PC-3 (cell line): ENCODE data around the gene GPR82. TPM values are rescaled to one million over a fixed set of nuclear protein-coding genes. Genes with fewer than 3 reads are reported as not detected.

Source experiments
- ATAC-seq: fragments of 200-7000 bp; cut with Tn5 transposase; 2 replicates; pipeline ENCODE4 v1.9.1; 2020; ENCODE audit warnings: mild to moderate bottlenecking, moderate library complexity
- BruUV-seq: library from RNA; stranded (reverse); fragments of 400-500 nt; replicated peaks from 2 replicates; lab custom pipeline; 2021; lab: Mats Ljungman, UMichigan
- CTCF ChIA-PET: fragments of 300-600 bp; sonication (Branson Sonifier 250); formaldehyde crosslinking; loops from one replicate; lab custom pipeline; 2022; ENCODE audit warnings: antibody characterized with exemption; lab: Charles Lee
- POLR2A ChIA-PET: fragments of 300-600 bp; sonication (Branson Sonifier 250); formaldehyde crosslinking; loops from one replicate; lab custom pipeline; 2022; ENCODE audit warnings: antibody characterized with exemption; ENCODE audit not compliant: unreplicated experiment; lab: Charles Lee
- DNase-seq: peaks from one replicate; pipeline ENCODE4 v3.0.0-alpha.2; 2015
- H2AFZ ChIP-seq: fragments of 300-600 bp; sonication (generic); 2 replicates; pipeline ENCODE4 v1.6.0; 2016; ENCODE audit warnings: antibody characterized with exemption, low read length
- H3F3A ChIP-seq: fragments of 300-600 bp; sonication (generic); one replicate; pipeline ENCODE4 v1.6.0; 2017; ENCODE audit warnings: antibody characterized with exemption, low read length, control low read depth, mild to moderate bottlenecking; ENCODE audit not compliant: unreplicated experiment
- H3K27ac ChIP-seq: fragments of 300-600 bp; sonication (generic); 2 replicates; pipeline ENCODE4 v1.5.1; 2016; ENCODE audit warnings: mild to moderate bottlenecking, low read length
- H3K27me3 ChIP-seq: fragments of 300-600 bp; sonication (generic); 2 replicates; pipeline ENCODE4 v1.6.1; 2016; ENCODE audit warnings: low read length, mixed read lengths
- H3K36me3 ChIP-seq: fragments of 300-600 bp; sonication (generic); 2 replicates; pipeline ENCODE4 v1.6.1; 2016; ENCODE audit warnings: low read depth, mixed run types, low read length, mixed read lengths
- H3K4me1 ChIP-seq: fragments of 300-600 bp; sonication (generic); 2 replicates; pipeline ENCODE4 v1.5.1; 2016; ENCODE audit warnings: low read length; ENCODE audit not compliant: insufficient read depth
- H3K4me2 ChIP-seq: fragments of 300-600 bp; sonication (generic); 2 replicates; pipeline ENCODE4 v1.6.0; 2016; ENCODE audit warnings: low read length
- H3K4me3 ChIP-seq: fragments of 300-600 bp; sonication (generic); 2 replicates; pipeline ENCODE4 v1.5.1; 2016; ENCODE audit warnings: mild to moderate bottlenecking, low read length, mixed read lengths
- H3K79me2 ChIP-seq: fragments of 300-600 bp; sonication (generic); 2 replicates; pipeline ENCODE4 v1.6.1; 2017; ENCODE audit warnings: low read length, mixed read lengths
- H3K9ac ChIP-seq: fragments of 300-600 bp; sonication (generic); 2 replicates; pipeline ENCODE4 v1.6.0; 2016; ENCODE audit warnings: mild to moderate bottlenecking, low read length
- H3K9me2 ChIP-seq: fragments of 300-600 bp; sonication (generic); replicated peaks from 2 replicates; pipeline ENCODE4 v1.6.1; 2016; ENCODE audit warnings: mixed run types, low read length, mixed read lengths
- H3K9me3 ChIP-seq: fragments of 300-600 bp; sonication (generic); 2 replicates; pipeline ENCODE4 v1.6.1; 2016; ENCODE audit warnings: low read length, mixed read lengths
- H4K20me1 ChIP-seq: fragments of 300-600 bp; sonication (generic); 2 replicates; pipeline ENCODE4 v1.6.1; 2016; ENCODE audit warnings: low read length, mixed read lengths
- CTCF ChIP-seq: fragments of 300-600 bp; sonication (generic); conservative IDR thresholded peaks from 2 replicates; pipeline ENCODE4 v1.5.1; 2017; ENCODE audit warnings: antibody characterized with exemption, low read depth, mild to moderate bottlenecking, low read length
- EZH2 ChIP-seq: fragments of 300-600 bp; sonication (generic); IDR thresholded peaks from one replicate; pipeline ENCODE4 v1.6.1; 2017; ENCODE audit warnings: antibody characterized with exemption, mild to moderate bottlenecking, low read length; ENCODE audit not compliant: unreplicated experiment
- EZH2phosphoT487 ChIP-seq: fragments of 300-600 bp; sonication (generic); IDR thresholded peaks from 2 replicates; pipeline ENCODE4 v1.6.1; 2018; ENCODE audit warnings: mild to moderate bottlenecking, antibody characterized with exemption, low read length, borderline replicate concordance
- intact Hi-C: fragments of 100-400 bp; cut with micrococcal nuclease; formaldehyde crosslinking; loops from 2 replicates; pipeline ENCODE4 v1.9.0; 2023
- total RNA-seq: library from RNA; depleted of rRNA; stranded (reverse); fragments of >200 nt; gene quantifications from 2 replicates; pipeline ENCODE4 v1.2.3, GENCODE V29; 2014

Gene GPR82
- total RNA-seq, 1 experiment from 2014 or later: not detected

DNA sequence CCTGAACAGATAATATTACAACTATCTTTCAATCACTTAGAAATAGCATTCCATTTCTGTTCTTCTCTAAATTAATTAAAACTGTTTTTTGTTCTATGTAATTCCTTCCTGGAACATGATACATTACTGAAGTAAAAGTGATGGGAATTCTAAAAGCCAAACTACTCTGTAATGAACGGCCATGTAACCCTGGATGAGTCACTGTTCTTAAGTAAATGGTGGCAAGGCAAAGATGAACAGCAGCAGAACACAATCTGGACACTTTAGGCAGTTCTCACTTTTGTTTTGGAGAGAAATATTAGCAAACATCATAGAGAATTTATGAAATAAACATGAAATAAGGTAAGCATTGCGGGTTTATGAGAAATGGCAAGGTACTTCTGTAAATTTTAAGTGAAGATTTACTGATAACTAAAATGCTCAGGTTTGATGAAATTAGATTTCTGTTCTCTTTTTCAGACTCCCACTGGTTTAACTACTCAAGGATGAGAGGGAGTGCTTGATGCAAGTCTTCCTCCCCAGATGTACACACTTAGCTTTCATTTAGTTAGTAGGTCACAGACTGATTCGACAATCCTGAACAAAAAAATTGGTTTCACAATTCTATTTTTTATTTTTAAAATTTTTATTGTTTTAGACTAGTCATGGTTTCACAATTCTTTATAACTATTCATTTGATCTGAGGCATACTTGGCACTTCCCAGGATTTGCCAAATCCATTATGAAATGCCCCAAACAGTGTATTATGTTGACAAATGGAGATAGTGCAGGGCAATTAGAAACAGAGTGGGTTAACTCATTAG lies 964 bp upstream of the GPR82 start:
- ChIA-PET POLR2A (no interaction called here), CTCF (no interaction called here)
- Histone ChIP-seq H3K79me2 (no peaks in the 10 kb centered on the region), H3K4me1 (no peaks in the 10 kb centered on the region), H3F3A (no peaks in the 10 kb centered on the region), H3K4me2 (no peak overlapping the region), H3K36me3 (no peaks in the 10 kb centered on the region; the same call in 1 of the 2 replicates), H3K9me3 (no peaks in the 10 kb centered on the region), H3K4me3 (no peak overlapping the region), H3K27ac (no peak overlapping the region), H3K9ac (no peak overlapping the region), H3K9me2 (no peaks in the 10 kb centered on the region), H2AFZ (no peak overlapping the region), H4K20me1 (no peaks in the 10 kb centered on the region), H3K27me3 (no peaks in the 10 kb centered on the region)
- ATAC-seq (no peak), DNase-seq (no peak)
- no TSS peak for BruUV-seq
- no peak for TF ChIP-seq EZH2phosphoT487
- TF ChIP-seq EZH2: no peak
- no peak for TF ChIP-seq CTCF
- intact Hi-C loops: no loop called here

- POLR2A ChIA-PET: no interaction called here
- no TSS peak for BruUV-seq
These were observed 4.1 kb downstream of the GPR82 start for GRCh38 chrX:41728125-41728524.

More at GRCh38 chrX:41728125-41728524, 4.1 kb downstream of the GPR82 start:
- H3K27me3 ChIP-seq: no peaks in the 10 kb centered on the region
- H3K4me2 ChIP-seq: no peak overlapping the region
- no peak overlapping the region for H3K9ac ChIP-seq
- no peak for ATAC-seq
- H3K9me2 ChIP-seq: no peaks in the 10 kb centered on the region
- H3F3A ChIP-seq: no peaks in the 10 kb centered on the region
- TF ChIP-seq EZH2 (no peak), EZH2phosphoT487 (no peak), CTCF (no peak)
- no peak overlapping the region for H2AFZ ChIP-seq
- DNase-seq: no peak
- intact Hi-C loops: no loop called here
- H3K9me3 ChIP-seq: no peaks in the 10 kb centered on the region
- H4K20me1 ChIP-seq: no peaks in the 10 kb centered on the region
- no peaks in the 10 kb centered on the region for H3K79me2 ChIP-seq
- CTCF ChIA-PET: no interaction called here
- H3K4me3 ChIP-seq: no peak overlapping the region
- no peaks in the 10 kb centered on the region for H3K4me1 ChIP-seq
- no peak overlapping the region for H3K27ac ChIP-seq
- H3K36me3 ChIP-seq: no peaks in the 10 kb centered on the region
